ENCODE results near the gene PPP1CC. TPM values are rescaled to one million over a fixed set of nuclear protein-coding genes. Genes with fewer than 3 reads are reported as not detected.

The PPP1CC gene
- polyA plus RNA-seq, 1 of the 3 experiments (the other 2 are of a cell fraction), result 62.0 TPM

DNA sequence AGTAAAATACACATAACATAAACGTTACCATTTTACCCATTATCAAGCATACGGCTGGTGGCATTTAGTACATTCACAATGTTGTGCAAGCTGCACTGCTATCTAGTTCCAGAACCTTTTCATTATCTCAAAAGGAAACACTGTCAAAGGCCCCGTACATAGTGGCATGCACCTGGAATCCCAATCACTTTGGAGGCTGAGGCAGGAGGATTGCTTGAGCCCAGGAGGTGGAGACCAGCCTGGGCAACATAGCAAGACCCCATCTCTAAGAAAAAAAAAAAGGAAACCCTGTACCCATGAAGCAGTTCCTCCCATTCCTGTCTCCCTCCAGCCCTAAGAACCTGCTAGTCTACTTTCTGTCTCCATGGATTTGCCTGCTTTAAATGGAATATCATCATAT lies 46.4 kb downstream of the PPP1CC start:
- 76% methylated on average over 3 of the region's 3 CpGs for WGBS (ENCODE audit: low lambda C conversion rate)

DNA sequence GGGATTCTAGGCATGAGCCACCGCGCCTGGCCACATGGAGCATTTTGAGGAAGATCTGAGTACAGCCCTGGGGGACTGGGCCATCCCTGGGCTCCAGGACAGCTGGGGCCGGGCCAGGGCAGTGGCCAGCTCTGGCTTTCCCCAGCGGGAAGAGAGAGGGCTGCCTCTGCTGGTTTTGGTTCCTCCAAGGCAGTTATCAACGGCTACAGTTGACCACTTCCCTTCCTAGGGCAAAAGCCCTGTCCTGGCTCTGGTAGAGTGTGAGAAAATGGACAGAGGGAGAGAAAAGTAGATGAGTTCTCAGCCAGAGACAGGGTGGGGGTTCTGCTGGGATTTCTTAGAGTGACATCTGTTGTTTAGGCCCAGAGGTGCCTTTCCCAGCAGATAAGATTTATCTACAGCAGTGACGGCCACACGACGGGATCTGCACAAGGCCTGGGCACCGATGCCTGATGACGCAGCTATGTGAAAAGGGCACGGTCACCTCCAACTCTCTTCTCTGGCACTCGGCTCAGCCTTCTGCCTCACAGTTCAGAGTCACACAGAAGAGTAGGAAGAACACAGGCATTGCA lies 48.3 kb downstream of the PPP1CC start:
- no peaks in the 10 kb centered on the region for H4K20me1 ChIP-seq (ENCODE audit: insufficient read depth)
- H3K4me2 ChIP-seq, result no peak overlapping the region
- 70% methylated on average over 12 of the region's 12 CpGs for WGBS (ENCODE audit: low lambda C conversion rate)
- H3K36me3 ChIP-seq (replicated peaks in 1 of 2; ENCODE audit: control insufficient read depth in 1 of 2, insufficient read depth in 2 of 2, low read length in 1 of 2), result no peaks in the 10 kb centered on the region
- peak overlapping the region in 1 of 2 experiments; percentile 77; a peak in 2 of 4 replicates for H3K27ac ChIP-seq (ENCODE audit: low read depth in 2 of 2, low read length in 1 of 2)
- H3K9me3 ChIP-seq, result no peaks in the 10 kb centered on the region
- ChIA-PET CTCF (interaction anchor here (1.0 to 1.4 kb wide), 4 partner anchors 10 to 200 kb away, joined by 3 to 6 read pairs (median 3); no protein-coding TSS in a partner anchor), POLR2A (interaction anchor here (0.9 kb wide), 1 partner anchor 10 kb away, joined by 3 read pairs; no protein-coding TSS in a partner anchor)
- DNase-seq, result peak; percentile 78
- H3K79me2 ChIP-seq (ENCODE audit: insufficient read depth), result no peaks in the 10 kb centered on the region
- H3K9me2 ChIP-seq, result no peaks in the 10 kb centered on the region
- H3K9ac ChIP-seq, result no peak overlapping the region
- TF ChIP-seq MXI1 (IDR thresholded peaks at IDR 0.05; ENCODE audit: low read depth, low read length) (peak; percentile 70), RFX5 (IDR thresholded peaks at IDR 0.05; ENCODE audit: low read length) (no peak), RAD21 (IDR thresholded peaks at IDR 0.05; ENCODE audit: low read length) (0 out of 2 replicates have a peak, but pooled peaks have one; percentile 22), GATA2 (CRISPR knock-in tag; IDR thresholded peaks at IDR 0.05) (peak; percentile 85), TAF1 (IDR thresholded peaks at IDR 0.05; ENCODE audit: borderline replicate concordance, low read depth, low read length) (no peak), CHD2 (IDR thresholded peaks at IDR 0.05; ENCODE audit: low read length, partially characterized antibody) (peak; percentile 76), YY1 (IDR thresholded peaks at IDR 0.05; ENCODE audit: low read depth) (no peak), EP300 (IDR thresholded peaks at IDR 0.05; ENCODE audit: borderline replicate concordance in 1 of 2, low read depth in 1 of 2, low read length in 1 of 2) (peak in 1 of 2 experiments; percentile 84; a peak in 2 of 4 replicates), RCOR1 (IDR thresholded peaks at IDR 0.05; ENCODE audit: low read length) (peak; percentile 86), JUND (IDR thresholded peaks at IDR 0.05) (no peak)
- no peak overlapping the region for H3K4me3 ChIP-seq (ENCODE audit: low read depth in 2 of 2, low read length in 1 of 2)
- H2AFZ ChIP-seq (ENCODE audit: low read depth), result no peak overlapping the region
- H3K4me1 ChIP-seq (ENCODE audit: control insufficient read depth in 1 of 2, insufficient read depth in 2 of 2, low read depth in 1 of 2, low read length in 1 of 2), result peaks cover 0 to 18% of the 10 kb centered on the region in 2 experiments; a peak in 1 of 4 replicates
- no peaks in the 10 kb centered on the region for H3F3A ChIP-seq (replicated peaks; ENCODE audit: insufficient read depth)
- H3K27me3 ChIP-seq (ENCODE audit: insufficient read depth), result peaks cover 11% of the 10 kb centered on the region; the same call in 1 of the 2 replicates

More for the DNA sequence above, 46.4 kb downstream of the PPP1CC start:
- no peak for DNase-seq
- ChIA-PET POLR2A (no interaction called here), CTCF (no interaction called here)
- no peaks in the 10 kb centered on the region for H3K9me3 ChIP-seq
- H3K27me3 ChIP-seq (ENCODE audit: insufficient read depth), result no peaks in the 10 kb centered on the region; the same call in 1 of the 2 replicates
- H3K4me1 ChIP-seq (ENCODE audit: control insufficient read depth in 1 of 2, insufficient read depth in 2 of 2, low read depth in 1 of 2, low read length in 1 of 2), result peaks cover 0 to 25% of the 10 kb centered on the region in 2 experiments; a peak in 1 of 4 replicates
- H3F3A ChIP-seq (replicated peaks; ENCODE audit: insufficient read depth), result no peaks in the 10 kb centered on the region
- H3K4me3 ChIP-seq (ENCODE audit: low read depth in 2 of 2, low read length in 1 of 2), result no peak overlapping the region
- no peaks in the 10 kb centered on the region for H3K36me3 ChIP-seq (replicated peaks in 1 of 2; ENCODE audit: control insufficient read depth in 1 of 2, insufficient read depth in 2 of 2, low read length in 1 of 2)
- no peak overlapping the region for H2AFZ ChIP-seq (ENCODE audit: low read depth)
- H3K9ac ChIP-seq, result no peak overlapping the region
- no peak overlapping the region for H3K27ac ChIP-seq (ENCODE audit: low read depth in 2 of 2, low read length in 1 of 2)
- H4K20me1 ChIP-seq (ENCODE audit: insufficient read depth), result no peaks in the 10 kb centered on the region
- no peak overlapping the region for H3K4me2 ChIP-seq
- H3K9me2 ChIP-seq, result no peaks in the 10 kb centered on the region
- H3K79me2 ChIP-seq (ENCODE audit: insufficient read depth), result no peaks in the 10 kb centered on the region
- TF ChIP-seq MEF2A (IDR thresholded peaks at IDR 0.05; ENCODE audit: borderline replicate concordance, low read depth) (no peak), TAF1 (IDR thresholded peaks at IDR 0.05; ENCODE audit: borderline replicate concordance, low read depth, low read length) (no peak), TEAD4 (IDR thresholded peaks at IDR 0.05; ENCODE audit: borderline replicate concordance, insufficient read depth) (no peak)

Measured in SK-N-SH (cell line).